K562 (cell line): ENCODE results near the gene METTL23. TPM values are rescaled to one million over a fixed set of nuclear protein-coding genes. Genes with fewer than 3 reads are reported as not detected.

Experiments
- ATF3 ChIP-seq, 2 experiments: fragments of 450-650 bp in 1 of 2; sonication (generic) in 1 of 2; formaldehyde crosslinking in 1 of 2; IDR thresholded peaks in 1 of 2; conservative IDR thresholded peaks in 1 of 2; 2 replicates each; pipeline versions ENCODE4 v1.6.1 to v1.8.1; 2016 to 2023; ENCODE audit warnings: mild to moderate bottlenecking in 2 of 2, moderate library complexity in 2 of 2, inconsistent platforms in 1 of 2, missing genetic modification reagents in 1 of 2
- ATF7 ChIP-seq: fragments of 450-650 bp; IDR thresholded peaks from 2 replicates; pipeline ENCODE4 v1.7.1; 2014; ENCODE audit warnings: mild to moderate bottlenecking, moderate library complexity
- BCOR ChIP-seq: fragments of 450-650 bp; IDR thresholded peaks from 2 replicates; pipeline ENCODE4 v1.6.1; 2016
- EHMT2 ChIP-seq: fragments of 450-650 bp; IDR thresholded peaks from 2 replicates; pipeline ENCODE4 v1.6.1; 2018; ENCODE audit warnings: antibody characterized with exemption
- FOXJ3 ChIP-seq: sonication (generic); formaldehyde crosslinking; IDR thresholded peaks from 2 replicates; pipeline ENCODE4 v1.4.0; 2020; ENCODE audit warnings: mild to moderate bottlenecking, missing genetic modification reagents
- L3MBTL2 ChIP-seq: fragments of 450-650 bp; IDR thresholded peaks from 2 replicates; pipeline ENCODE4 v1.6.1; 2016; ENCODE audit warnings: mild to moderate bottlenecking, moderate library complexity
- MEIS2 ChIP-seq: fragments of 450-650 bp; IDR thresholded peaks from 2 replicates; pipeline ENCODE4 v1.6.1; 2014; ENCODE audit warnings: mild to moderate bottlenecking; ENCODE audit not compliant: partially characterized antibody
- MITF ChIP-seq: IDR thresholded peaks from 2 replicates; pipeline ENCODE4 v1.6.1; 2014; ENCODE audit warnings: antibody characterized with exemption
- RAD51 ChIP-seq: fragments of 450-650 bp; IDR thresholded peaks from 2 replicates; pipeline ENCODE4 v1.7.1; 2016; ENCODE audit warnings: low read depth, mild to moderate bottlenecking, borderline replicate concordance
- SMARCA4 ChIP-seq: fragments of 450-650 bp; IDR thresholded peaks from 2 replicates; pipeline ENCODE4 v1.6.1; 2016
- SRF ChIP-seq, 2 experiments: fragments of 250-450, 450-650 bp in 1 of 2; sonication (Bioruptor Pico) in 1 of 2; sonication (generic) in 1 of 2; formaldehyde crosslinking; IDR thresholded peaks; 2 replicates each; pipeline versions ENCODE4 v1.5.0 to v1.5.1; 2020 to 2022; ENCODE audit warnings: mild to moderate bottlenecking in 1 of 2, missing genetic modification reagents in 1 of 2
- U2AF1 ChIP-seq: fragments of 200-400 bp; formaldehyde crosslinking; optimal IDR thresholded peaks from 2 replicates; pipeline ENCODE3; 2017; ENCODE audit warnings: mild to moderate bottlenecking, low read depth, low read length, moderate library complexity
- XRCC5 ChIP-seq: fragments of 200-400 bp; formaldehyde crosslinking; IDR thresholded peaks from 2 replicates; pipeline ENCODE4 v1.6.1; 2017; ENCODE audit warnings: low read depth, mild to moderate bottlenecking, low read length
- ZNF124 ChIP-seq: sonication (generic); formaldehyde crosslinking; IDR thresholded peaks from 2 replicates; pipeline ENCODE4 v1.8.1; 2022; ENCODE audit warnings: missing genetic modification reagents
- polyA plus RNA-seq, 8 experiments: library from polyadenylated mRNA; depleted of rRNA in 4 of 8; stranded (reverse) in 5 of 8; unstranded in 3 of 8; fragments of >200 nt; fragmentation: Nextera tagmentation in 2 of 8; fragmentation: Illumina TruSeq in 1 of 8; extraction: Ambion mirVana in 2 of 8; extraction: Trizol in 1 of 8; gene quantifications; 2 replicates each; pipeline versions ENCODE4 v1.2.1 to v1.2.3, GENCODE V29; 2011 to 2014; ENCODE audit warnings: inconsistent platforms in 1 of 8, missing spikeins in 1 of 8
- total RNA-seq, 7 experiments: library from RNA; depleted of rRNA in 6 of 7; stranded (reverse); fragments of >200 nt in 6 of 7; fragmentation: Illumina TruSeq in 2 of 7; extraction: Trizol in 2 of 7; gene quantifications; 2 replicates each; pipeline versions ENCODE4 v1.2.1 to v1.2.3, GENCODE V29; 2011 to 2021; ENCODE audit warnings: low replicate concordance in 1 of 7
- TF ChIP-seq, protein P1 (sequence below): fragments of 200-800 bp; sonication (Bioruptor generic); IDR thresholded peaks from 2 replicates; pipeline ENCODE4 v1.6.1; 2017; ENCODE audit warnings: missing genetic modification characterization, missing compliant biosample characterization
- TF ChIP-seq, protein P2 (sequence below): fragments of 450-650 bp; formaldehyde crosslinking; IDR thresholded peaks from 2 replicates; pipeline ENCODE4 v1.4.0; 2020; ENCODE audit warnings: mild to moderate bottlenecking
- TF ChIP-seq, protein P3 (sequence below): fragments of 250-450 bp; sonication (Bioruptor Pico); IDR thresholded peaks from 2 replicates; pipeline ENCODE4 v1.8.0; 2022; ENCODE audit warnings: moderate library complexity, mild to moderate bottlenecking, inconsistent platforms
- TF ChIP-seq, protein P4 (sequence below): sonication (generic); formaldehyde crosslinking; IDR thresholded peaks from 2 replicates; pipeline ENCODE4 v1.8.0; 2022; ENCODE audit warnings: mild to moderate bottlenecking, missing genetic modification reagents

Gene METTL23
- total and polyA plus RNA-seq, 9 of the 15 experiments (the other 6 are each of a cell fraction or from before 2014, with no cell fraction given) = 29.4 to 67.3 (median 41.6) TPM

DNA sequence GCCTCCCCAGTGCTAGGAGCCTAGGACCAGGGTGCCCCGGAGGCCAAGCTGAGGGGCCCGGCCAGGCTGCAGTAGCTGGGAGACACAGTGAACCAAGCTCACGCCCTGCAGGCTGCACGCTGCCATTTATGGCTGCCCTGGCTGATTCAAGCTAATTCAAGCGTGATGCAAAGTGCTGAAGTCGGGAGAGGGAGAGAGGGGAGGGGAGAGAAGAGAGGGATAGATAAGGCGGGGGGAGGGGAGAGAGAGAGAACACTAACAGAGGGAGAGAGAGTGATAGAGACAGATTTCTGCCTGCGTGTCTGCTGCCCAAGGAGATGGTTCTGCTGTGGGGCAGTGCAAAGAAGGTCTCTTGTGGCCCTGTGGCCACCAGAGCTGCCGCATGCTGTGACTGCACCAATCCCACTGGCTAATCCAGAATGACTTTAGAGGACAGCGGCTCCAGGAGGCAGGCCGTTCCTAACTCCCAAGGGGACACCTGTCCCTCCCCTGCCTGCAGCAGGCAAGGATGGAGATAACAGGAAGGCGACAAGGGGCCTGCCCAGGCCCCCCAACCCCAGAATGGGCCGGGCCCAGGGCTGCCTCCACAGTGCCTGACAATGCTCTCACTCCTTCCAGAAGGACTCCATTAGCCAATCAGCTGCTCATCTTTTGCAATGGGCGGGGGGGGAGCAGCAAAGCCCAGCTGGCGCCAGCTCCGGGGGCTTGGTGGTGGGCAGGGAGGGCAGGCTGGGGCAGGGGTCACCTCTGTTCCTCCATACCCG is 28.8 kb upstream of the METTL23 start (continued):
- TF ChIP-seq SRF (CRISPR knock-in tag; IDR thresholded peaks at IDR 0.05) = peak in 1 of 2 experiments; percentile 94; a peak in 2 of 4 replicates
- no peak for TF ChIP-seq MITF
- peak; percentile 59 for TF ChIP-seq EHMT2
- TF ChIP-seq RAD51 = peak; percentile 25; the same call in 1 of the 2 replicates
- TF ChIP-seq, protein P1, sequence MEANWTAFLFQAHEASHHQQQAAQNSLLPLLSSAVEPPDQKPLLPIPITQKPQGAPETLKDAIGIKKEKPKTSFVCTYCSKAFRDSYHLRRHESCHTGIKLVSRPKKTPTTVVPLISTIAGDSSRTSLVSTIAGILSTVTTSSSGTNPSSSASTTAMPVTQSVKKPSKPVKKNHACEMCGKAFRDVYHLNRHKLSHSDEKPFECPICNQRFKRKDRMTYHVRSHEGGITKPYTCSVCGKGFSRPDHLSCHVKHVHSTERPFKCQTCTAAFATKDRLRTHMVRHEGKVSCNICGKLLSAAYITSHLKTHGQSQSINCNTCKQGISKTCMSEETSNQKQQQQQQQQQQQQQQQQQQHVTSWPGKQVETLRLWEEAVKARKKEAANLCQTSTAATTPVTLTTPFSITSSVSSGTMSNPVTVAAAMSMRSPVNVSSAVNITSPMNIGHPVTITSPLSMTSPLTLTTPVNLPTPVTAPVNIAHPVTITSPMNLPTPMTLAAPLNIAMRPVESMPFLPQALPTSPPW = peak; percentile 80
- TF ChIP-seq, protein P2, sequence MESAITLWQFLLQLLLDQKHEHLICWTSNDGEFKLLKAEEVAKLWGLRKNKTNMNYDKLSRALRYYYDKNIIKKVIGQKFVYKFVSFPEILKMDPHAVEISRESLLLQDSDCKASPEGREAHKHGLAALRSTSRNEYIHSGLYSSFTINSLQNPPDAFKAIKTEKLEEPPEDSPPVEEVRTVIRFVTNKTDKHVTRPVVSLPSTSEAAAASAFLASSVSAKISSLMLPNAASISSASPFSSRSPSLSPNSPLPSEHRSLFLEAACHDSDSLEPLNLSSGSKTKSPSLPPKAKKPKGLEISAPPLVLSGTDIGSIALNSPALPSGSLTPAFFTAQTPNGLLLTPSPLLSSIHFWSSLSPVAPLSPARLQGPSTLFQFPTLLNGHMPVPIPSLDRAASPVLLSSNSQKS (CRISPR knock-in tag) = no peak
- no peak for TF ChIP-seq FOXJ3 (CRISPR knock-in tag)
- TF ChIP-seq XRCC5 = no peak
- peak; percentile 62 for TF ChIP-seq ATF3 (IDR thresholded peaks at IDR 0.05)
- no peak for TF ChIP-seq ATF3 (CRISPR knock-in tag; conservative IDR thresholded peaks at IDR 0.05)
- no peak for TF ChIP-seq MEIS2
- TF ChIP-seq, protein P3, sequence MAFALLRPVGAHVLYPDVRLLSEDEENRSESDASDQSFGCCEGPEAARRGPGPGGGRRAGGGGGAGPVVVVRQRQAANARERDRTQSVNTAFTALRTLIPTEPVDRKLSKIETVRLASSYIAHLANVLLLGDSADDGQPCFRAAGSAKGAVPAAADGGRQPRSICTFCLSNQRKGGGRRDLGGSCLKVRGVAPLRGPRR (CRISPR knock-in tag) = no peak
- TF ChIP-seq BCOR = peak; percentile 83
- no peak for TF ChIP-seq ZNF124
- TF ChIP-seq L3MBTL2 = peak; percentile 48; the same call in 1 of the 2 replicates
- TF ChIP-seq U2AF1 = no peak
- TF ChIP-seq ATF7 = peak; percentile 31; the same call in 1 of the 2 replicates
- TF ChIP-seq SMARCA4 = peak; percentile 86
- TF ChIP-seq, protein P4, sequence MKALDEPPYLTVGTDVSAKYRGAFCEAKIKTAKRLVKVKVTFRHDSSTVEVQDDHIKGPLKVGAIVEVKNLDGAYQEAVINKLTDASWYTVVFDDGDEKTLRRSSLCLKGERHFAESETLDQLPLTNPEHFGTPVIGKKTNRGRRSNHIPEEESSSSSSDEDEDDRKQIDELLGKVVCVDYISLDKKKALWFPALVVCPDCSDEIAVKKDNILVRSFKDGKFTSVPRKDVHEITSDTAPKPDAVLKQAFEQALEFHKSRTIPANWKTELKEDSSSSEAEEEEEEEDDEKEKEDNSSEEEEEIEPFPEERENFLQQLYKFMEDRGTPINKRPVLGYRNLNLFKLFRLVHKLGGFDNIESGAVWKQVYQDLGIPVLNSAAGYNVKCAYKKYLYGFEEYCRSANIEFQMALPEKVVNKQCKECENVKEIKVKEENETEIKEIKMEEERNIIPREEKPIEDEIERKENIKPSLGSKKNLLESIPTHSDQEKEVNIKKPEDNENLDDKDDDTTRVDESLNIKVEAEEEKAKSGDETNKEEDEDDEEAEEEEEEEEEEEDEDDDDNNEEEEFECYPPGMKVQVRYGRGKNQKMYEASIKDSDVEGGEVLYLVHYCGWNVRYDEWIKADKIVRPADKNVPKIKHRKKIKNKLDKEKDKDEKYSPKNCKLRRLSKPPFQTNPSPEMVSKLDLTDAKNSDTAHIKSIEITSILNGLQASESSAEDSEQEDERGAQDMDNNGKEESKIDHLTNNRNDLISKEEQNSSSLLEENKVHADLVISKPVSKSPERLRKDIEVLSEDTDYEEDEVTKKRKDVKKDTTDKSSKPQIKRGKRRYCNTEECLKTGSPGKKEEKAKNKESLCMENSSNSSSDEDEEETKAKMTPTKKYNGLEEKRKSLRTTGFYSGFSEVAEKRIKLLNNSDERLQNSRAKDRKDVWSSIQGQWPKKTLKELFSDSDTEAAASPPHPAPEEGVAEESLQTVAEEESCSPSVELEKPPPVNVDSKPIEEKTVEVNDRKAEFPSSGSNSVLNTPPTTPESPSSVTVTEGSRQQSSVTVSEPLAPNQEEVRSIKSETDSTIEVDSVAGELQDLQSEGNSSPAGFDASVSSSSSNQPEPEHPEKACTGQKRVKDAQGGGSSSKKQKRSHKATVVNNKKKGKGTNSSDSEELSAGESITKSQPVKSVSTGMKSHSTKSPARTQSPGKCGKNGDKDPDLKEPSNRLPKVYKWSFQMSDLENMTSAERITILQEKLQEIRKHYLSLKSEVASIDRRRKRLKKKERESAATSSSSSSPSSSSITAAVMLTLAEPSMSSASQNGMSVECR (CRISPR knock-in tag) = no peak
